Loucy (cell line): Measurements from ENCODE around the gene MAP1S.

ENCODE experiments used
- H2AFZ ChIP-seq: fragments of 200-600 bp; sonication (generic); 2 replicates; pipeline ENCODE4 v1.6.0; 2016; ENCODE audit warnings: antibody characterized with exemption, mild to moderate bottlenecking, low read length, moderate library complexity
- H3F3A ChIP-seq: fragments of 200-600 bp; 2 replicates; pipeline ENCODE4 v1.6.0; 2016; ENCODE audit warnings: antibody characterized with exemption, low read depth, mild to moderate bottlenecking
- H3K27me3 ChIP-seq: fragments of 200-600 bp; sonication (generic); 2 replicates; pipeline ENCODE4 v1.6.1; 2014; ENCODE audit warnings: low read length, mild to moderate bottlenecking; ENCODE audit not compliant: insufficient read depth, poor library complexity, severe bottlenecking
- H3K36me3 ChIP-seq: fragments of 200-600 bp; sonication (generic); 2 replicates; pipeline ENCODE4 v1.6.1; 2016; ENCODE audit warnings: low read length; ENCODE audit not compliant: insufficient read depth
- H3K4me1 ChIP-seq: fragments of 200-600 bp; sonication (generic); 2 replicates; pipeline ENCODE4 v1.5.1; 2014; ENCODE audit warnings: low read length, mild to moderate bottlenecking; ENCODE audit not compliant: insufficient read depth, poor library complexity, severe bottlenecking
- H3K4me2 ChIP-seq: fragments of 200-600 bp; sonication (generic); 2 replicates; pipeline ENCODE4 v1.6.0; 2014; ENCODE audit warnings: antibody characterized with exemption, low read length, low read depth, mild to moderate bottlenecking; ENCODE audit not compliant: poor library complexity, severe bottlenecking
- H3K4me3 ChIP-seq: fragments of 200-600 bp; sonication (generic); 2 replicates; pipeline ENCODE4 v1.5.1; 2014; ENCODE audit warnings: low read length, mild to moderate bottlenecking, mixed read lengths; ENCODE audit not compliant: poor library complexity, severe bottlenecking
- H3K79me2 ChIP-seq: fragments of 200-600 bp; sonication (generic); 2 replicates; pipeline ENCODE4 v1.6.1; 2014; ENCODE audit warnings: low read length; ENCODE audit not compliant: insufficient read depth
- H3K9ac ChIP-seq: fragments of 200-600 bp; sonication (generic); 2 replicates; pipeline ENCODE4 v1.6.0; 2014; ENCODE audit warnings: mild to moderate bottlenecking, low read depth, low read length, moderate library complexity; ENCODE audit not compliant: poor library complexity, severe bottlenecking
- H3K9me2 ChIP-seq: fragments of 200-600 bp; sonication (generic); replicated peaks from 2 replicates; pipeline ENCODE4 v1.6.1; 2016; ENCODE audit warnings: low read depth, low read length, mixed read lengths
- H3K9me3 ChIP-seq: fragments of 200-600 bp; sonication (generic); 2 replicates; pipeline ENCODE4 v1.6.1; 2014; ENCODE audit warnings: mild to moderate bottlenecking, antibody characterized with exemption, low read length, low read depth; ENCODE audit not compliant: insufficient read depth
- H4K20me1 ChIP-seq: fragments of 200-600 bp; sonication (generic); 2 replicates; pipeline ENCODE4 v1.6.0; 2014; ENCODE audit warnings: antibody characterized with exemption, low read length, mild to moderate bottlenecking; ENCODE audit not compliant: insufficient read depth, poor library complexity, severe bottlenecking
- CTCF ChIP-seq: fragments of 200-600 bp; sonication (generic); conservative IDR thresholded peaks from 2 replicates; pipeline ENCODE4 v1.5.1; 2014; ENCODE audit warnings: mild to moderate bottlenecking, antibody characterized with exemption, low read length
- EZH2phosphoT487 ChIP-seq: fragments of 200-600 bp; IDR thresholded peaks from 2 replicates; pipeline ENCODE4 v1.6.1; 2018; ENCODE audit warnings: antibody characterized with exemption, mild to moderate bottlenecking, moderate library complexity, borderline replicate concordance

The MAP1S gene

GRCh38 chr19:17687141-17687856, 32.0 kb upstream of the MAP1S start:
- Histone ChIP-seq H3K9ac (no peak overlapping the region), H3K4me2 (peak overlapping the region; percentile 85), H3F3A (no peaks in the 10 kb centered on the region; the same call in 1 of the 2 replicates), H3K79me2 (no peaks in the 10 kb centered on the region), H3K36me3 (no peaks in the 10 kb centered on the region), H3K9me2 (no peaks in the 10 kb centered on the region), H3K4me3 (peak overlapping the region; percentile 68), H3K27me3 (no peaks in the 10 kb centered on the region), H2AFZ (peak overlapping the region; percentile 73; the same call in 1 of the 2 replicates), H3K4me1 (peaks cover 11% of the 10 kb centered on the region), H4K20me1 (no peaks in the 10 kb centered on the region), H3K9me3 (no peaks in the 10 kb centered on the region)
- TF ChIP-seq CTCF (no peak), EZH2phosphoT487 (no peak)

DNA sequence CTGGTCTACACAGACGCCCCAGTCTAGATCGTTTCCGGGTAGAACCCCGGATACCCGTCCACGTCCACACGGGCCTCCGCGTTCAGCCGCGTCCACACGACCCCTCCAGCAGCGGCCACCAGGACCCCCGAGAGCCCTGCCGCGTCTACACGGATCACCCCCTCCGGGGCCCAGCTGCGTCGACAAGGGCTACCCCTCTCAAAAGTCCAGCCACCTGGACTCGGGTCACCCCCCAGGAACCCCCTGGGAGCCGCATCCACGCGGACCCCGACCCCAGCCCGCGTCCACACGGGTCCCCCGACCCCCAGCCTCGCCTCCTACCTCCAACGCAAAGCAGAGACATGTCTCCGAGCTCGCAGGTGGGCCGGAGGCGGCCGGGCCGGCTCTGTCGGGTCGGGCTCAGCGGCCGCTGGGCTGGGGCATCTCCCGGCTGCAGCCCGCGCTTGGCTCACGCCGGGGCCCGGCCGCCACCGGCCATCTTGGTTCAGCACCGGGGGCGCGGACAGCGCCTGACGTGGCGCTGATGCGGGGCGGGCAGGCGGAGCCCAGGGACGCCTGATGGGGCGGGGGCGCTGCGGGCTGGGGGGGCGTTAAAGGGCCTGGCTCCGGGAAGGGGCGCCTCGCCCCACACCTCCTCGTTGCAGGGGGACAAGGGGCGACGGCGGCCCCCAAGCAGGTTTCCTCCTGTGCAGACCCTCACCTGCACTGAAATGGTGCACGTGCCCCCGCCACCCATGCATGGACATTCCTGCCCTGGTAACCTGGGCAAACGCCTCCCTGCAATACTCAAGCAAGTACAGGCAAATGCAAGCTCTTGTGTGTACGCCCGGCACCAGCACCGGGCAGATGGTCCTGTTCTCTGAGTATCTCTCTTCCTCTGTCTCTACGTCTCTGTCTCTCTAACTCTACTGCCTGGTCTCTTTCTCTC, 31.2 kb upstream of the MAP1S start, which contains the start of gene UNC13A:
Gene UNC13A (minus strand): TSS at position 498 of the 928 bp plus-strand sequence. CDS start 155 bp downstream, at position 343.
- H3K36me3 ChIP-seq = no peaks in the 10 kb centered on the region
- no peak for TF ChIP-seq CTCF
- TF ChIP-seq EZH2phosphoT487 = no peak
- no peak within 1 kb of the TSS for H3K4me3 ChIP-seq
- no peak within 1 kb of the TSS for H3K9ac ChIP-seq
- H4K20me1 ChIP-seq = no peaks in the 10 kb centered on the region
- H3K4me1 ChIP-seq = peaks cover 11% of the 10 kb centered on the region
- H3K4me2 ChIP-seq = peak within 1 kb of the TSS; percentile 85
- H3K79me2 ChIP-seq = no peaks in the 10 kb centered on the region
- no peaks in the 10 kb centered on the region; the same call in 1 of the 2 replicates for H3F3A ChIP-seq
- no peaks in the 10 kb centered on the region for H3K9me3 ChIP-seq
- H3K9me2 ChIP-seq = no peaks in the 10 kb centered on the region
- no peaks in the 10 kb centered on the region for H3K27me3 ChIP-seq
- no peak within 1 kb of the TSS for H2AFZ ChIP-seq

GRCh38 chr19:17688853-17689595, 30.3 kb upstream of the MAP1S start:
- no peaks in the 10 kb centered on the region for H3K79me2 ChIP-seq
- no peaks in the 10 kb centered on the region for H4K20me1 ChIP-seq
- H3K36me3 ChIP-seq = no peaks in the 10 kb centered on the region
- no peak overlapping the region for H3K4me3 ChIP-seq
- no peaks in the 10 kb centered on the region for H3K9me2 ChIP-seq
- no peaks in the 10 kb centered on the region for H3K9me3 ChIP-seq
- no peak overlapping the region for H2AFZ ChIP-seq
- no peak overlapping the region for H3K9ac ChIP-seq
- peaks cover 11% of the 10 kb centered on the region for H3K4me1 ChIP-seq
- H3F3A ChIP-seq = no peaks in the 10 kb centered on the region; the same call in 1 of the 2 replicates
- H3K4me2 ChIP-seq = no peak overlapping the region
- no peaks in the 10 kb centered on the region for H3K27me3 ChIP-seq
- no peak for TF ChIP-seq EZH2phosphoT487
- no peak for TF ChIP-seq CTCF
